ENCODE measurements around the gene ARTN.

ARTN gene

DNA sequence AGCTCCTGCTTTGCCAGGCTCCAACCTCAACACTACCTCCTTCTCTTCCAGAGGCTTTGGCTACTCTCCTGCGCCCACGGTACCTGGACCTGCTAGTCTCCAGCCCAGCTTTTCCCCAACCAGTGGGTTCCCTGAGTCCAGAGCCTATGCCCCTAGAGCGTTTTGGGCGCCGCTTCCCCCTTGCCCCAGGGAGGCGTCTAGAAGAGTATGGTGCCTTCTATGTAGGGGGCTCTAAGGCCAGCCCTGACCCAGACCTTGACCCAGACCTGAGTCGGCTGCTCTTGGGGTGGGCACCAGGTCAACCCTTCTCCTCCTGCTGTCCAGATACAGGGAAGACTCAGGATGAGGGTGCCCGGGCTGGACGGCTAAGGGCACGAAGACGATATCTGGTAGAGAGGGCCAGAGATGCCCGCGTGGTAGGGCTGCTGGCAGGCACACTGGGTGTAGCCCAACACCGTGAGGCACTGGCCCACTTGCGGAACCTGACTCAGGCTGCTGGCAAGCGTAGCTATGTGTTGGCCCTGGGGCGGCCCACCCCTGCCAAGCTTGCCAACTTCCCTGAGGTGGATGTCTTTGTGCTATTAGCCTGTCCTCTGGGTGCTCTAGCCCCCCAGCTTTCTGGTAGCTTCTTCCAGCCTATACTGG, 37.9 kb downstream of the ARTN start:
- no peak for DNase-seq (ENCODE audit: low spot score)

DNA sequence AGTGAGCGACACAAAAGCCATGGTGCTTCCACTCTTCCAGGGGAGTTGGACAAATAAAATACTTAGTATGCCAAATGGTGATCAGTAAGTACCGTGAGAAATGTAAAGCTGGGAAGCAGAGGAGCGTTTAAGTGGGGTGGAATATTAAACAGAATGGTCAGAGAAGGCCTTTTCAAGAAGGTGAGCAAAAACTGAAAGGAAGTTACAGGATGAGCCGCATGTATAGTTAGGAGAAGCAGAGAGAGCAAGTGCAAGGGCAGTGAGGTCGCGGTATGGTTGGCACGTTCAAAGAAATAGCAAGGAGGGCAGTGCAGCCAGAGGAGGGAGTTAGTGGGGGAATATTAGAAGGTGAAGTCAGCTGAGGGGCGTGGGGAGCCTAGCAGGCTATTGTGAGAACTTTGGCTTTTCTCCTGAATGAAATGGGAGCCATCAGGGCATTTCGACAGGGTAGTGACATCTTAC, 40.4 kb downstream of the ARTN start:
- DNase-seq (ENCODE audit: low spot score): no peak

DNA sequence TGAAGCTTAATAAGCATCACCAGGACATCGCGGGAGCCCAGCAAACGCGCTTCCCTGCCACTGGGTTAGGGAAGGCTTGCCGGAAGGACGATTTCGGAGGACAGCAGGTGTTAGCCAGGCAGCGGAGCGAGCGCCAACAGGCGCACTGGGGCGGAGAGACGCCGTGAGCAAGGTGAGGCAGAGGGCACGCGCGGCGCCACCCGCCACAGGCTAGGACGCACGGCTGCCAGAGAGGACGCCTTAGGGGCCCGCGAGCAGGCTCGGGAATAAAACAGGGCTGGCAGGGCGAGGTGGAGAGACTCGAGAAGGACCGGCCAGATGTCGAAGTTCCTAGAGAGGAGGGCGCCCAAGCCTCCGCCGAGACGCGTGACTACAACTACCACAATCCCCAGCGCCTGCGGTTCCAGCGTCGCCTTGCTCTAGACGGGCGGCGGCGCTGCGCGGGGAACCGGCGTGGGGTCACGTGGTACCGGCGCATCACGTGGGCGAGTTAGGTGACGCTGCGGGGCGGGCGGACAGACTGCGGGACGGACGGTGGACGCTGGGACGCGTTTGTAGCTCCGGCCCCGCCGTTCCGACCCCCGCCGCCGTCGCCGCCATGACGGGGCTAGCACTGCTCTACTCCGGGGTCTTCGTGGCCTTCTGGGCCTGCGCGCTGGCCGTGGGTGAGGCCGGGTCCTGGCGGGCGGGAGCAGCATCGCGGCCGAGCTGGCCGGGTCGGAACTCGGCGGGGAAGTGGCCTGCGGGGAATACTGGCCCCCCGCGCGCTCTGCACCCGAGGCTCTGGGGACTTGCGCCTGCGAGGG, 41.0 kb downstream of the ARTN start, which contains the start of gene ATP6V0B:
ATP6V0B (plus strand) TSS at position 518 of the 806 bp plus-strand sequence; CDS start at position 599, 81 bp downstream.
- peak; percentile 94 for DNase-seq (ENCODE audit: low spot score)

DNA sequence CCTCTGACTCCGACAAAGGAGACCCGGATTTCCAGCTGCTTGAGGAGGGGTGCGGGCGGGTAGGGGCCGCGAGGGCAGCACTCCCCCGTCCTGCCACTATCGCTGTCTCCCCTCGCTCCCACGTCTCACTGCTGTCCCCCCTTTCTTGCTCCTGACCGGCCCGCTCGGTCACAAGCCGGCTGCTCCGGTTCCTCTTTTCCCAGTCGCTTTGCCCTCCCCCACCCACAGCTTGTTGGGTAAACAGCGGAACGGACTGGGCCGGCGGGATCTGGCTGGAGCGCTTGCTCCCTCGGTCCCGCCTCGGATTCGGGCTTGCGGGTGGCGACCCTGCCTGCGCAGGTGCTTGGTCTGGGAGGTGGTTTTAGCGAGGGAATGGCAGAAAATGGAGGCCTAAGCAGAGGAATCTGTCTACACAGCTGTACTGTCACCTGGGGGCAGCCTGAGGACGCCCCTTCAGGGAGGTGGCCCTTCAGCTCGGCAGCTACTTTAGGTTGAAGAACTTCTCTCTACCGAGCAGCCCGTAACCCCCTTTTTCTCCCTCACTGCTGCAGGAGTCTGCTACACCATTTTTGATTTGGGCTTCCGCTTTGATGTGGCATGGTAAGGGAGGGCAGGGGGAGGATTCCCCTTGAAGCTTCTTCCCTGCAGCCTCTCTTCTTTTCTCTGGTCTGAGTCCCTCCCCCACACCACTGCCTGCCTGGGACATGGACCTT, 41.8 kb downstream of the ARTN start:
- peak; percentile 59 for DNase-seq (ENCODE audit: low spot score)

DNA sequence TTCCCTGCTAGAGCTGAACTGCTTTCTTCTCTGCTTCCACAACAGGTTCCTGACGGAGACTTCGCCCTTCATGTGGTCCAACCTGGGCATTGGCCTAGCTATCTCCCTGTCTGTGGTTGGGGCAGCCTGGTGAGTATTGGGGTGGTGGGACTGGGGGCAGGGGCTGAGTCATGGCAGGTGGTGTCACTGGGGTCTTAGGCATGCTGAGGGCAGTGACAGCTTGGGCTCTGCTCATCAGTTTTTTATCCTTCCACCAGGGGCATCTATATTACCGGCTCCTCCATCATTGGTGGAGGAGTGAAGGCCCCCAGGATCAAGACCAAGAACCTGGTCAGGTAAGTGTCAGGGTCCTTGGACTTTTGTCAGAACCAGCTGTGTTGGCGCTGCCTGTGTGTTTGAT, 42.4 kb downstream of the ARTN start:
- peak; percentile 51 for DNase-seq (ENCODE audit: low spot score)

DNA sequence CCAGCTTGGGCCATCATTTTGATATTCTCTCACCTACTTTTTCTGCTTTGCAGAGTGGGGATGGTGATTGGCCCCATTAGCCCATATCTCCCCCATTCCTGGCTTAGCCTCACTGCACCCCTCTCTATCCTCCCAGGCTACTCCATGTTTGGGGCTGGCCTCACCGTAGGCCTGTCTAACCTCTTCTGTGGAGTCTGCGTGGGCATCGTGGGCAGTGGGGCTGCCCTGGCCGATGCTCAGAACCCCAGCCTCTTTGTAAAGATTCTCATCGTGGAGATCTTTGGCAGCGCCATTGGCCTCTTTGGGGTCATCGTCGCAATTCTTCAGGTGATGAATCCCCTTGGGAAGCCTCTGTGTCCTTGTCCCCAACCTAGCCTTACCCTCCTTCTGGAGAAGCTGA, 43.3 kb downstream of the ARTN start:
- DNase-seq (ENCODE audit: low spot score): no peak

DNA sequence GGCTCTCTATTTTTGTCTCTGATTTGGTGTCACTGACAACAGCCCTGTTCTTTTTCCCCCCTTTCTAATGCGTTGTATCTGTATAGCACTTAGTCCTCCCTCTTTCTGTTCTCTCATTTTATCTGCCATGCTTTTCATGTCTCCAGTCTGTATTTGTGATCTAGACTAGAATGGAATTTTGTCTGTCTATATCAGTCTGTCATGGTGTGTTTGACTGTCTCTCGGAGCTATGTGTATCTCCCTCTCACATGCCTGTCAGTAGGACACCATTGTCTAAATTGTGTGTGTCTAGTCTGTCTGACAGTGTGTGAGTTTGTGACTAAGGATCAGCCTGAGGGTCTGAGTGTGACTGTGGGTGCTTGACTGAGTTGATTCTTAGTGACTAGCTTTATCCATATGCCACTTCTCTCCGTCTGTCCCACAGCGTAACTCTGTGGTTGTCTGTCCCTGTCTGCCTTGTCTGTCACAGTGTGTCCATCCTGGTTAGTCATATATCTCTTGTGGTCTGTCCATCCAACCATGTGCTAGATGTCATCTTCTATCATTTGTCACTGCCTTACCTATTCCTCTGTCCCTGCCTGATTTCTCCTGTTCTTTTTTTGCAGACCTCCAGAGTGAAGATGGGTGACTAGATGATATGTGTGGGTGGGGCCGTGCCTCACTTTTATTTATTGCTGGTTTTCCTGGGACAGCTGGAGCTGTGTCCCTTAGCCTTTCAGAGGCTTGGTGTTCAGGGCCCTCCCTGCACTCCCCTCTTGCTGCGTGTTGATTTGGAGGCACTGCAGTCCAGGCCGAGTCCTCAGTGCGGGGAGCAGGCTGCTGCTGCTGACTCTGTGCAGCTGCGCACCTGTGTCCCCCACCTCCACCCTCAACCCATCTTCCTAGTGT, 44.0 kb downstream of the ARTN start:
- no peak for DNase-seq (ENCODE audit: low spot score)

DNA sequence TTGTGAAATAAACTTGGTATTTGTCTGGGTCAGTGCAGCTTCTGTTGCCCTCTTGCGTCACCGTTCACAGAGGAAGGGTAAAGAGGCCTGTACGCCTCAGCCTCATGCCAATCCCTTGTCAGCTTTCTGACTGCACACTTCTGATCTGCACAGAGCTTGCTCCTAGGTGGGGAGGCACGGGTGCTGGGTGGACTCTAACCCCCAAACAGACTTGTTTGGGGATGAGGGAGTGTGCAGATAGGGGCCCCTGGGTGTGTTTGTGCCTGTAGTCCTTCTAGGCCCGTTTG, 44.6 kb downstream of the ARTN start:
- peak; percentile 29 for DNase-seq (ENCODE audit: low spot score)

DNA sequence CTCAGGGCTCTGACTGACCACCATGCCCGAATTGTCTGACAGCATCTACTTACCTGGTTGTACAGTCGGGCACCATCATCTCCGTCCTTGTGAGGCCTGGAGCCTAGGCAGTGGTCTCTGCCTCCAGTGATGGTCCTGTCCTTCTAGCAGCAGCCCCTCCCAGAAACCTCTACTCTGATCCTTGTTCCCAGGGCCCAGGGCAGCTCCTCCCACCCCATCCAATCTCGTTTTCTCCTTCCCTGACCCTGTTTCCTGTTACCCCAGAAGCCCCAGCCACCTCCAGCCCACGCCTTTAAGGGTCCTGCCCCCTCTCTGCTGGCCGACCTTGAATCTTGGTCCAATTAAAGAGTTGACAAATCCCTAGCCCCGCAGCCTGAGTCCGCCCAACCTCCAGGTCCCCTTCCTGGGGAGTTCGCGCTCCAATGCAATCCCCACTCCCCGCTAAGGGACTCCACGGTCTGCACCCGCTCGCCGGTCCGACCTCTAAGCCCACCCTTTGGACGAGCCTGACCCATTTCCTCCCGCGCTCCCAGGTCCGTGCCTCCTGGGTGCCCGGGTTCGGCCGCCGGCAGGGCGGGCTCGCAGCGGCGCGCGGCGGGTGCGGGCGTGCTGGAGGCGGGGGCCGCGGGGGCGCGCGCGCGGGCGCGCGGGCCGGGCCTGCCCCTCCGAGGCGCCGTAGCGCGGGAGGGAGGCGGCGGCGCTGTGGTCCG, 45.1 kb downstream of the ARTN start, which contains the start of gene B4GALT2:
B4GALT2 (plus strand) TSS at position 660 of the 710 bp plus-strand sequence. CDS start 1,951 bp downstream, outside the sequence.
- DNase-seq (ENCODE audit: low spot score): peak; percentile 43

DNA sequence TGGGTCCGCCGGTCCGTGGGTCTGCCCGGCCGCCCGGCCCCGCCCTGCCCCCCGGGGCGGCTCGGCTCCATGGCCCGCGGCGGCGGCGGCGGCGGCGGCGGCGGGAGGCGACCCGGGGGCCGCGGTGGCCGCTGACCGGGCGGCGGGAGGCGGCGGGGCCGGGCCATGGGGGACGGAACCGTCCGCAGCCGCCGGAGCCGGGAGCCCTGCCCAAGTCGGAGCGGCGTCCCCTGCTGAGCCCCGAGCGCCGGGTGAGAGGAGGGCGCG, 45.6 kb downstream of the ARTN start:
- no peak for DNase-seq (ENCODE audit: low spot score)

DNA sequence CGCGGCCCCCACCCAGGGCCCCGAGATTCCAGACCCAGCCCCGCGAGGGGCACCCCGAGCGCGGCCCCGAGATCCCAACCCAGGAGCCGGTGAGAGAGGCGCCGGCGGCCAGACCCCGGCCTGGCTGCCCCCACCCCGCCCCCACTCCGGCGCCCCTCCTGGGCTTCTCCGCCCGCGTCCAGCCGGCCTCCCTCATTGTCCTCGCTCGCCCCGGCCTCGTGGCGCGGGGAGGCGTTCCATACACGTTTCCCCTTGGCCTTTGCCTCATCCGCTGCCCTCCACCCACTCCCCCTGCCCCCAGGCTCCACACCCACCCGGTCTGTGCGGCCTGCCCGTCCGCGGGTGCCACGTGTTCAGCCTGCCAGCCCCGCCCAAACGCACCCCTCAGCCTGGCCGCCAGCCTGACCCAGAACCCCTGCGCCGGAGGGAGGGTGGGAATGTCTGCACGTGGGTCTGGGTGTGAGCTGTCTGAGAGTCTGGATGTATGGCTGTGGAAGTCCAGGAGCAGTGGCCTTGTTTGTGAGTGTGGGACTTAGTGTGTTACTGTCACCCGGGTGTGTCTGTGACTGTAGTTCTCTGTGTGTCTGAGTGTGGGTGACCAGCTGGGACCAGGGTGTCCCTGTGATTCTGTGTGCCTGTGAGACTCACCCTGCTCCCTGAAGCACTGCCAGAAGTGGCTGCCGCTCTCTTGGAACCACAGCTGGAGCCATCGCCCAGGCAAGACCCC, 46.1 kb downstream of the ARTN start:
- DNase-seq (ENCODE audit: low spot score): peak; percentile 47

DNA sequence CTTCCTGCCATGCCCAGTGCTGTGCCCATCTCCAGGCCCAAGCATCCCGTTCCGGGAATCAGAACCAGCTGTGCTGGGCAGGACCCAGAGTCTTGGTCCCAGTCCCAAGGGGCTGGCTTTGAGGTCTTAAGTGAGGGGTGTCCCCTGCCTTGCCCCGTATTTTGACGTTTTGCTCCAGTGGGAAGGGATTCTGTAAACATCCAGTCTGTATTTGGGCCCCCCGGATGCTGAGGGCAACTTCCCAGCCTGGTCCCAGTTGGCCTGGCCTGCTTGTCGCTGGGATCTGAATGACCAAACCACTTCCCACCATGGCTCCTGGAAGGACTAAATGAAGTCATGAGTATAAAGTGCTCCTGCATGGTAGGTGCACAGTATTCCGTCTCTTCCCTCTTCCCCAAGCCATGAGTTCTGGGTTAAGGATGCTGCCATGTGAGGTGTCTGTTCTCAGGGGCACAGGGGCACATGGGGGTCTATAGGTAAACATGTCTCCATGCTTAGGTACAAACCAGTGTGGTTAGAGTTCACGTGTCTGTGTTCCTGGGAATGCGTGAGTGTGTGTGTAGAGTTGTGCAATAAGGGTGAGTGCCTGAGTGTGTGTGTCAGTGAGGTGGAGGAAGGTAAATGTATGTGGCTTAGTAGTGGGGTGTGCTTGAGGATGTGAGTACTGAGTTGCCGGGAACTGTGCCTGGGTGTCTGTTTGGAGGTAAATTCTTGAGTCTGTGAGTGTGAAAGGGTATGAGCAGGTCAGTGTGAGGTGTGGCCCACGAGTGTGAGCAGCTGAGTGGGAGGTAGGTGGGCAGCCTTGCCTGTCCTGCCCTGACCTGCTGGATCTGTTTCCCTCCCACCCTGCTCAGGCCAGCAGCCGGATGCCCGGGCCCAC, 46.9 kb downstream of the ARTN start:
- peak; percentile 24 for DNase-seq (ENCODE audit: low spot score)

DNA sequence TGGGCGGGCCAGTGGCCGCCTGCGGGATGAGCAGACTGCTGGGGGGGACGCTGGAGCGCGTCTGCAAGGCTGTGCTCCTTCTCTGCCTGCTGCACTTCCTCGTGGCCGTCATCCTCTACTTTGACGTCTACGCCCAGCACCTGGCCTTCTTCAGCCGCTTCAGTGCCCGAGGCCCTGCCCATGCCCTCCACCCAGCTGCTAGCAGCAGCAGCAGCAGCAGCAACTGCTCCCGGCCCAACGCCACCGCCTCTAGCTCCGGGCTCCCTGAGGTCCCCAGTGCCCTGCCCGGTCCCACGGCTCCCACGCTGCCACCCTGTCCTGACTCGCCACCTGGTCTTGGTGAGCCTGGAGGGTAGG, 47.5 kb downstream of the ARTN start:
- no peak for DNase-seq (ENCODE audit: low spot score)

DNA sequence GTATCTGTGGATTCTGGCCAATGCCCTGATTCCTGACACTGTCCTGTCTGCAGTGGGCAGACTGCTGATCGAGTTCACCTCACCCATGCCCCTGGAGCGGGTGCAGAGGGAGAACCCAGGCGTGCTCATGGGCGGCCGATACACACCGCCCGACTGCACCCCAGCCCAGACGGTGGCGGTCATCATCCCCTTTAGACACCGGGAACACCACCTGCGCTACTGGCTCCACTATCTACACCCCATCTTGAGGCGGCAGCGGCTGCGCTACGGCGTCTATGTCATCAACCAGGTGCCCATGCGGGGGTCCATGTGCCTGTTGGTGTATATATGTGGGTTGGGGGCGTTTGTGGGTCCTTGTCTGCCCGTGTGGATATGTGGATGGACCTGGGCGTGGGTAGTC, 48.0 kb downstream of the ARTN start:
- no peak for DNase-seq (ENCODE audit: low spot score)

DNA sequence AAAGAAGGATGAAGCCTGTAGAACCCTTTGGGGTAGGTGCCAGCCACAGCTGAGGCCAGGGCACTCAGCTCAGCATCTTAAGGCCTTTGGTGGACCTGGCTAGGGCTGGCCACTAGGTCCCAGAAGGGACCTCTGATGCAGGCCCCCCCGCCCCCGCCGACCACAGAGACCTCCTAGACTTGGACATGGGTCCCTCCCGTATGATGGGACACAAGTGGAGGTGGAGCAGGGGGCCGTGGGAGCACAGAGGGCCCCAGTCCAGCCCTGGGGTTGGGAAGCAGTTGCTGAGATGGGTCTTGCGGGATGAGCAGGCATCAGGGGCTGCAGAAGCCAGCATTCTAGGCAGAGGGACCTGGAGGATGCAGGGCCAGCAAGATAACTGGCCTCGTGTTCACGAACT, 48.6 kb downstream of the ARTN start:
- DNase-seq (ENCODE audit: low spot score): no peak

DNA sequence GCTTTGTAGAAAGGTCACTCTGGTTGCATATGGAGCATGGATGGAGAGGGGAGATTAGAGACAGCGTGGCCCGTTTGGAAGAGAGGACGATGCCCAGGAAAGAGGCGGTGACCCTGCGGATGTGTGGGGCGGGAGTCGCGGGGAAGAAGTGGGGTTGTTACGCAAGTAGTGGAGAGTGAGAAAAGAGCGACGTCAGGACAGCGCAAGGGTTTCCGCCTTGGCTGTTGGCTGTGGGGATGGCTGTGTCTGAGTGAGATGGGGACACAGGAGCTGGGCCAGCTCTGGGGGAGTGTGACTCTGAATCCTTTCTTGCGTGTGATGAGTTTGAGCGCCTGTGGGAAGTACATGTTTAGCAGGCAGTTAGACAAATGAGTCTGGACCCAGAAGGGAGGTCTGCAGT, 49.2 kb downstream of the ARTN start:
- DNase-seq (ENCODE audit: low spot score): no peak

DNA sequence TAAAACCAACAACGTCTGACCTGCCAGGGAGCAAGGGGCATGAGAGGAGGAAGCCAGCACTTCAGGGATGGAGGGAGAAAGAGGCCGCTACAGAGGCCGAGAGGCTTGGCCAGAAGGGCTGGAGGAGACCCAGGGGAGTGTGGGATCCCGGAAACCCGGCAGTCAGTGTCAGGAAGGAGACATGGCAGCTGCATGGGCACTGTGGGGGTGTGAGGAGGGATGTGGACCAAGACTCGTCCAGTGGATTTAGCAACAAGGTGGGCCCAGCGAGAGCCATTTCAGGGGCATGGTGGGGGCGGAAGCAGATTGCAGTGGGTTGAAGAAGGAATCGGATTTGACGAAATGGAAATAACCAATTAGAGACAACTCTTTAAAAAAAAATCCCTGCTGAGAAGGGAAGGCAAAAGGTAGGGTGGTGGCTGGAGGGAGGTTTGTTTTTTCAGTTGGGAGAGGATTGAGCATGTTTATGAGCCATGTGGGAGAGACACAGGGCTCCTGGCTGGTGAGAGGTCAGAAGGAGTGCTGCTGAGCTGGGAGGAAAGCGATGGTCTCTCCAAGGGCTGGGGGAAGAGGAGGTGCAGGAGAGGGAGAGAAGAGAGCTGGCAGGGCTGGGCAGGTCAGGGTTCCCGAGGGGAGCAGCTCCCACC, 49.8 kb downstream of the ARTN start:
- no peak for DNase-seq (ENCODE audit: low spot score)

DNA sequence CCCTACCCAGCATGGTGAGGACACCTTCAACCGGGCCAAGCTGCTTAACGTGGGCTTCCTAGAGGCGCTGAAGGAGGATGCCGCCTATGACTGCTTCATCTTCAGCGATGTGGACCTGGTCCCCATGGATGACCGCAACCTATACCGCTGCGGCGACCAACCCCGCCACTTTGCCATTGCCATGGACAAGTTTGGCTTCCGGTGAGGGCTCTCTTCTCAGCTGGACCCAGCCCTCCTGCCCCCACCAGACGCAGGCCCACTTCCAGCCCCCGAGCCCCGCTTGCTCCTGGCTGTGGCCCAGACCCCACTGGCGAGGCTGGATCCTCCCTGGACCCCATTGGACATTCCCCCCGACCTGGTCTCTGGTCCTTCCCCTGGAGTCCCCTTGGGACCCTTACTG, 51.3 kb downstream of the ARTN start:
- DNase-seq (ENCODE audit: low spot score): no peak

DNA sequence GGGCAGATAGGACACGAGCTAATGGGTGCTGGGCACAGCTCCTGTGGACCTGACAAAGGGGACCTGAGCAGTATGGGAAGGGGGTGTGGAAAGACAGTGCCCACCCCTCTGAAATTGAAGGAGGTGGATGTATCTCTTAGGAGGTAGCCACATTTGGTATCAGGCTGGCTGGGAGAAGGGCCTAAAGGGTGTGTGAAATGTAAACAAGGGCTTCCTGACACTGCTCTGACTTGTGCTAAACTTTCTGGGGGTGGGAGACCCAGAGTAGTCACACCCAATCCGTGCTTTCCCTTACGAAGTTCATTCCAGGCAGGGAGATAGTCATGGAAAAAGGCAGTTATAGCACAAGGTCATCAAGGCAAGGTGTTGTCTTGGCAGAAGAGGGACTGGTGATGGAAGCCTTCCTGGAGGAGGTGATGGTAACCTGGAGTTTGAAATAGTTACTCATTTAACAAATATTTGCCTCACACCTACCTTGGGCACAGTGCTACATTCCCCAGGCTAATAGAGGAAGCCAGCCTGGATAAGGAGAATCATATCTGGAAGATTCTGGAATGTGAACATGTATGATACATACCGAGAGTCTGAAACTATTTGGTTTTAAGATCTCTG, 52.5 kb downstream of the ARTN start:
- DNase-seq (ENCODE audit: low spot score): no peak

All from NAMALWA (cell line).